Tibial nerve (tissue), 4 donors: ENCODE data around the gene SH3TC2.

Experiments used
- EP300 ChIP-seq, 2 donors: sonication (generic); formaldehyde crosslinking; IDR thresholded peaks; one replicate each; pipeline ENCODE4 v1.6.1; 2017; ENCODE audit warnings: antibody characterized with exemption in 2 of 2, mild to moderate bottlenecking in 1 of 2
- POLR2A ChIP-seq, 2 donors: fragments of 450-650 bp; IDR thresholded peaks; one replicate each; pipeline ENCODE4 v1.6.1; 2017; ENCODE audit warnings: antibody characterized with exemption in 2 of 2, mild to moderate bottlenecking in 2 of 2, moderate library complexity in 2 of 2
- TF ChIP-seq, protein P1 (sequence below), 5 experiments: fragments of 200-600 bp in 3 of 5; fragments of 450-650 bp in 2 of 5; sonication (generic) in 3 of 5; IDR thresholded peaks; one replicate each; pipeline ENCODE4 v1.5.1; 2016 to 2019; ENCODE audit warnings: antibody characterized with exemption in 5 of 5, mild to moderate bottlenecking in 3 of 5, moderate library complexity in 2 of 5

- TF ChIP-seq POLR2A (IDR thresholded peaks at IDR 0.05) (no peak), EP300 (IDR thresholded peaks at IDR 0.05) (no peak)
- TF ChIP-seq, protein P1, sequence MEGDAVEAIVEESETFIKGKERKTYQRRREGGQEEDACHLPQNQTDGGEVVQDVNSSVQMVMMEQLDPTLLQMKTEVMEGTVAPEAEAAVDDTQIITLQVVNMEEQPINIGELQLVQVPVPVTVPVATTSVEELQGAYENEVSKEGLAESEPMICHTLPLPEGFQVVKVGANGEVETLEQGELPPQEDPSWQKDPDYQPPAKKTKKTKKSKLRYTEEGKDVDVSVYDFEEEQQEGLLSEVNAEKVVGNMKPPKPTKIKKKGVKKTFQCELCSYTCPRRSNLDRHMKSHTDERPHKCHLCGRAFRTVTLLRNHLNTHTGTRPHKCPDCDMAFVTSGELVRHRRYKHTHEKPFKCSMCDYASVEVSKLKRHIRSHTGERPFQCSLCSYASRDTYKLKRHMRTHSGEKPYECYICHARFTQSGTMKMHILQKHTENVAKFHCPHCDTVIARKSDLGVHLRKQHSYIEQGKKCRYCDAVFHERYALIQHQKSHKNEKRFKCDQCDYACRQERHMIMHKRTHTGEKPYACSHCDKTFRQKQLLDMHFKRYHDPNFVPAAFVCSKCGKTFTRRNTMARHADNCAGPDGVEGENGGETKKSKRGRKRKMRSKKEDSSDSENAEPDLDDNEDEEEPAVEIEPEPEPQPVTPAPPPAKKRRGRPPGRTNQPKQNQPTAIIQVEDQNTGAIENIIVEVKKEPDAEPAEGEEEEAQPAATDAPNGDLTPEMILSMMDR (IDR thresholded peaks at IDR 0.05) = no peak
Observed at GRCh38 chr5:149017636-149018035, 45.2 kb downstream of the SH3TC2 start.
